ENCODE results near the gene ASCC3.

Gene ASCC3

DNA sequence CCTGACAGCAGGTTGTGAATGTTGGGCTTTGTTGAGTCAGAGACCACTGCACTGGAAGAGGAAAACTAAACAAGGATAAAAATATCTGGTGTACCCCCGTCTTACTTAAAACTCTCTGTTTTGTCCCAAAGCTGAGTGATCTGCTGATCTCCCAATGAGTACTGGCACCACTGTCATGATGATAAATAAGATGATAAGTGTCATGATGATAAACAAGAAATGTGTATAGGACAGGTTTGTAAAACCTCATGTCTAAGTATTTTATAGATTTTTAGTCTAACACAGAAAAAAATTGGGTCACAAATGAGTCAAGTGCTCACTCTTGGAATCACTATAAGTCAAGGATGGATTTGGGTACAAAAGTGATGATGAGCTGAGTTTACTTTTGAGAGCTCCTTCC lies 407.9 kb downstream of the ASCC3 start:
- Mint-ChIP-seq H3K9me3 (no peaks in the 10 kb centered on the region), H3K36me3 (ENCODE audit: low read depth) (no peaks in the 10 kb centered on the region), H3K27ac (no peak overlapping the region), H3K4me1 (no peaks in the 10 kb centered on the region), H3K4me3 (no peak overlapping the region), H3K27me3 (ENCODE audit: low read depth) (peaks cover 11% of the 10 kb centered on the region)
- TF ChIP-seq CTCF (IDR thresholded peaks at IDR 0.05; ENCODE audit: unreplicated experiment in 3 of 3) = no peak

DNA sequence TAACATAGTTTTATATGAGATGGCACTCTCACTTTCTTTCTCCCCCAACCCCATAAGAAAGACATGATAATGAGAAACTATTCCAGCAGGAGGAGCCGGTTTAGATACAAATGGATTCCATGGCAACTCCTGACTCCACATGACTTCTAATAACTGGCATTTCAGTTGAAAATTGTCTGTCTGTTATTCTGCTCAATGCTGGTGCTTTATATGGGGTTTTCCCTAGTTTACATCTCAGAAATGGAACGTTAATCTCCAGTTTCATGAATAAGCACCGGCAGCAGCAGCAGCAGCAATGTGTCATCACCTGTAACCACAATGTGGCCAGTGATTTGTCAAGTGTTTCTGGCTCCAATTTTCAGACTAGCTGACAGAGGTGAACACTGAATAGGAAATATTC lies 408.5 kb downstream of the ASCC3 start:
- H3K27me3 Mint-ChIP-seq (ENCODE audit: low read depth) = peaks cover 11% of the 10 kb centered on the region
- no peak for TF ChIP-seq CTCF (IDR thresholded peaks at IDR 0.05; ENCODE audit: unreplicated experiment in 3 of 3)
- H3K36me3 Mint-ChIP-seq (ENCODE audit: low read depth) = no peaks in the 10 kb centered on the region
- H3K4me3 Mint-ChIP-seq = no peak overlapping the region
- H3K27ac Mint-ChIP-seq = no peak overlapping the region
- H3K9me3 Mint-ChIP-seq = no peaks in the 10 kb centered on the region
- H3K4me1 Mint-ChIP-seq = no peaks in the 10 kb centered on the region

DNA sequence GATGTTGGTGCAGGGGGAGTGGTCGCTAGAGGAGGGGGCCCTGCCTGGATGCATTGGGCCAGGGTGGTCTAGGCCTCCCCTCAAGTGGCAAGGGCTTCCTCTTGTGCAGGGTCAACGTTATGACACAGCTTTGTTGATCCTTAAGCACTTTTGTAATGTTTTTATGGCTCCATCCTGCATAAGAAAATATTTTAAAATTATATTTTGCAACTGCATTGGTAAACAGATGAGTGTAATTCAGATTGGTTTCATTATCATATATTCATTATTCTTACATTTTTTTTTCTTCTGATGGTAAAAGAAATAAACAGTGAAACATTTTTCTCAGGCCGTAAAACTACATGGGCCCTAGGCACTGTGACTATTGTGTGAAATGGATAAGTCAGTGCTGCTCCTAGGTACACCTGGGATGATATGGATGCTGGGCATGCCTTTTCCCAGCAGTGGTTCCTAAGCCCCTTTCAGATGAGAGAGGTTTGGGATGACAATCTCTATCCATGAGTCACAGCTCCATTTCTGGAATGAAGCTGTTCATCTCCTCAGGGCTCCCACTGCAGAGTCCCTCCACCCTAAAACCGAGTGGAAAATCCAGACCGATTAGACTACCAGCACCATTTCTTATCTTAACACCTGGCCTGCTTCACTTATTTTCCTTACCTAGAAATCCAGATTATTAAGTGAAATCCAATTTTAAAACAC lies 410.6 kb downstream of the ASCC3 start:
- Mint-ChIP-seq H3K36me3 (ENCODE audit: low read depth) (no peaks in the 10 kb centered on the region), H3K27me3 (ENCODE audit: low read depth) (peaks cover 6% of the 10 kb centered on the region), H3K4me3 (no peak overlapping the region), H3K27ac (no peak overlapping the region), H3K4me1 (peaks cover 15% of the 10 kb centered on the region), H3K9me3 (no peaks in the 10 kb centered on the region)
- TF ChIP-seq CTCF (IDR thresholded peaks at IDR 0.05; ENCODE audit: unreplicated experiment in 3 of 3) = no peak

DNA sequence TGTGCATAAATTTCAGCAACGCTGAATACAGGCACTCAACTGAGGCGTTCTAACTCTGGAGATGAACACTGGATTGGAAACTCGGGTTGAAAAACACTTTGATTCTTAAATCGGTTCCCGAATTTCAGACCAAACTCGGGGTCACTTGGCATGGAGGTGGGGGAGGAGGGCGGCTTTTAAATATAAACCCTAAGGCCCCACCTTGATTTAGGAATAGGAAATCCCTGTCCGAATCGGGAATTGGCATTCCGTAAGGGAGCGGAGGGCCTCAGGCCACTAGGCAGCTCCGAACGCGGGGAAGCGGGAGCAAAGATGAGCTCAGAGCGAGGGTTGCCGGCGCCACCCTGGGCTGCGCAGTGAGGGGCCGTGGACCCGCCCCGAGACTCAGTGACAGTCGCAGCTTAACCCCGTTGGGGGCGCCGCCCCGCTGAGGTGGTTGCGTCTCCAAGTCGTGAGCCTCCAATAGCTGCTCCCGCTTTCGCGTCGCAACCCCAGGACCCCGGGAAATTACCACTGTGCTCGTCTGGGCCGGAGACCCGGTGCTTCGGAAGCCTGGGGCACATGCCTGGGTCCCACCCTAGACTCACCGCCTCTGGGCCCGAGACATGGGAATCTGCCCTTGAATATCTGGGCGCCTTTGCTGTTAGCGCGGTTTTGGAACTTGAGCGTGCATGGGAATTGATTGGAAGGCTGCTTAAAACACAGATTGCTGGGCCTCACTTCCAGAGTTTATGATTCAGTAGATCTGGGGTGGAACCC lies 411.8 kb downstream of the ASCC3 start:
- Mint-ChIP-seq H3K36me3 (ENCODE audit: low read depth) (no peaks in the 10 kb centered on the region), H3K9me3 (no peaks in the 10 kb centered on the region), H3K4me3 (peak overlapping the region in 2 of 3 experiments; percentile 26 to 69), H3K4me1 (peaks cover 19% of the 10 kb centered on the region), H3K27me3 (ENCODE audit: low read depth) (no peaks in the 10 kb centered on the region), H3K27ac (peak overlapping the region in 1 of 3 experiments; percentile 85)
- TF ChIP-seq CTCF (IDR thresholded peaks at IDR 0.05; ENCODE audit: unreplicated experiment in 3 of 3) = no peak

- Mint-ChIP-seq H3K27me3 (ENCODE audit: low read depth) (no peaks in the 10 kb centered on the region), H3K36me3 (ENCODE audit: low read depth) (peaks cover 6% of the 10 kb centered on the region), H3K9me3 (no peaks in the 10 kb centered on the region), H3K4me3 (peak overlapping the region; percentile 15 to 50 (median 30)), H3K27ac (peak overlapping the region in 2 of 3 experiments; percentile 9 to 86), H3K4me1 (peaks cover 19% of the 10 kb centered on the region)
- no peak for TF ChIP-seq CTCF (IDR thresholded peaks at IDR 0.05; ENCODE audit: unreplicated experiment in 3 of 3)
Observed at GRCh38 chr6:100468016-100468622, 413.0 kb downstream of the ASCC3 start.
